Sciatic nerve (tissue), 2 donors: ENCODE data around the gene PLA2G3. TPM values are rescaled to one million over a fixed set of nuclear protein-coding genes. Genes with fewer than 3 reads are reported as not detected.
A peak's percentile ranks its signal among the peaks of the same experiment; 100 is the strongest.
"Not testable (repeated sequence)": the region's sequence is repeated elsewhere in the genome, so short reads cannot be mapped to it uniquely, and the experiment has no call there.

ENCODE experiments used
- ATAC-seq: fragments of 200-7000 bp; cut with Tn5 transposase; one replicate; pipeline ENCODE4 v1.9.1; 2020; ENCODE audit warnings: mild to moderate bottlenecking, moderate library complexity
- DNase-seq: peaks from one replicate; pipeline ENCODE4 v3.0.0-alpha.2; 2020; ENCODE audit warnings: low spot score
- intact Hi-C: fragments of 100-400 bp; cut with DNase I; formaldehyde crosslinking; loops from one replicate; pipeline ENCODE4 v1.14.2; 2022
- total RNA-seq: library from RNA; stranded (reverse); fragmentation: NEBNext Ultra II Directional; extraction: Animal tissue kit (Norgen Biotek cat#: 25700); gene quantifications from one replicate; pipeline ENCODE4 v1.2.1, GENCODE V29; 2021
- donor health status: DM: no; HTN: no; CAD: no.
- donor health status: DM: no; HTN: no; CAD: no.

The PLA2G3 gene
- total RNA-seq: not detected

GRCh38 chr22:31139866-31140716, at the start of gene PLA2G3:
TSS of gene PLA2G3 (minus strand) at chr22:31140508. CDS start at chr22:31140354, 154 bp downstream.
- DNase-seq (no peak), ATAC-seq (peak; percentile 22)
- intact Hi-C loops: no loop called here

- no peak for ATAC-seq
- DNase-seq: no peak
- intact Hi-C loops: no loop called here
These were observed 47.3 kb upstream of the PLA2G3 start for GRCh38 chr22:31187627-31188026.

- DNase-seq (no peak), ATAC-seq (no peak)
- intact Hi-C loops: no loop called here
These were observed 44.7 kb upstream of the PLA2G3 start for GRCh38 chr22:31185056-31185455.

- ATAC-seq (no peak), DNase-seq (no peak)
- intact Hi-C loops: no loop called here
These were observed 43.7 kb upstream of the PLA2G3 start for GRCh38 chr22:31184015-31184414.

GRCh38 chr22:31179345-31179744, 39.0 kb upstream of the PLA2G3 start:
- intact Hi-C loops: no loop called here
- ATAC-seq (peak; percentile 49), DNase-seq (no peak)

GRCh38 chr22:31178859-31179258, 38.6 kb upstream of the PLA2G3 start:
- DNase-seq: no peak
- ATAC-seq: no peak
- intact Hi-C loops: no loop called here

- DNase-seq: no peak
- intact Hi-C loops: no loop called here
- ATAC-seq: no peak
These were observed 37.3 kb upstream of the PLA2G3 start for GRCh38 chr22:31177420-31178162.

GRCh38 chr22:31176923-31177322, 36.6 kb upstream of the PLA2G3 start:
- DNase-seq: no peak
- intact Hi-C loops: no loop called here

GRCh38 chr22:31173386-31174145, 33.3 kb upstream of the PLA2G3 start:
- intact Hi-C loops: no loop called here
- DNase-seq (no peak), ATAC-seq (no peak)

More at GRCh38 chr22:31176923-31177322, 36.6 kb upstream of the PLA2G3 start:
- no peak for ATAC-seq

GRCh38 chr22:31171734-31172133, 31.4 kb upstream of the PLA2G3 start:
- DNase-seq, intact Hi-C loops, ATAC-seq: not testable (repeated sequence)

- intact Hi-C loops: no loop called here
- ATAC-seq (no peak), DNase-seq (no peak)
These were observed 30.7 kb upstream of the PLA2G3 start for GRCh38 chr22:31170971-31171370.

- intact Hi-C loops: no loop called here
- ATAC-seq: no peak
- no peak for DNase-seq
These were observed 21.9 kb upstream of the PLA2G3 start for GRCh38 chr22:31162015-31162765.

- intact Hi-C loops: no loop called here
These were observed 21.1 kb upstream of the PLA2G3 start for GRCh38 chr22:31161386-31161785.

GRCh38 chr22:31160328-31160978, 20.1 kb upstream of the PLA2G3 start:
- intact Hi-C loops: no loop called here
- ATAC-seq (peak; percentile 70), DNase-seq (no peak)

More at GRCh38 chr22:31161386-31161785, 21.1 kb upstream of the PLA2G3 start:
- ATAC-seq (no peak), DNase-seq (no peak)

GRCh38 chr22:31155422-31155821, 15.1 kb upstream of the PLA2G3 start:
- ATAC-seq (no peak), DNase-seq (no peak)
- intact Hi-C loops: no loop called here

GRCh38 chr22:31154975-31155374, 14.7 kb upstream of the PLA2G3 start:
- DNase-seq (no peak), ATAC-seq (no peak)
- intact Hi-C loops: no loop called here

- ATAC-seq: no peak
- DNase-seq: peak; percentile 28
- intact Hi-C loops: no loop called here
These were observed 13.0 kb upstream of the PLA2G3 start for GRCh38 chr22:31153357-31153756.

GRCh38 chr22:31151872-31152271, 11.6 kb upstream of the PLA2G3 start:
- ATAC-seq (no peak), DNase-seq (no peak)
- intact Hi-C loops: no loop called here
